C4-2B (cell line): Measurements from ENCODE around the gene FHDC1.

ENCODE experiments used
- H3K27ac ChIP-seq: fragments of 450-650 bp; 2 replicates; pipeline ENCODE4 v1.5.1; 2017
- ZFX ChIP-seq: fragments of 450-650 bp; IDR thresholded peaks from 2 replicates; pipeline ENCODE4 v1.6.1; 2017
- TF ChIP-seq, protein P1 (sequence below): fragments of 450-650 bp; conservative IDR thresholded peaks from 2 replicates; pipeline ENCODE4 v1.5.1; 2017; ENCODE audit warnings: mild to moderate bottlenecking

Gene FHDC1

DNA sequence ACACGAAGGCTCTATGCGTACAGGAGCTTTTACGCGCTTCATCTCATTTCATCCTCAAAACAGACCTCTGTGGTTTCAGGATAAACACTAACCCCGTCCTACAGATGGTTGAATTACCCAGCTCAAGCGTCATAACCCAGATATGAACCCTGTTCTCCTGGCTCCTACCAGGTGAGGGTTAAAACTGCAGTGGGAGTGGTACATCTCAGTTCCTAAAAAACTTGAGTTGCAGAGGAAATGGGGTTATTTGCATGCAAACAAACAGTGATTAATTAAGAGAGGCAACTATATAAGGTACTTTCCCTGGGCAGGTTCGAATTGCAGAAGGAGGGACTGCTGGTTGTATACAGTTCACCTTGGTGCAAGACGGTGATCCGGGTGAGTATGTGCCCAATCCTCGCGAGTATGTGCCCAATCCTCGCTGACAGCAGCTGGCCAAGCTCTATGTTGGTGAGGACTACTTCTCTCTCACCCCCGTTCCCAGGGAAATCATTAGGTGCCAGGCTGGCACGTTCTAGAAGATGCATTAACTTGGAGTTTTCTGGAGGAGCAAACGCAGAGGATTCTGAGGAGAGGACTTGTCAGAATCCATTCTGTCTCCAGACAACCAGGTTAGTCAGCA, 72.6 kb downstream of the FHDC1 start:
- no peak overlapping the region; the same call in 1 of the 2 replicates for H3K27ac ChIP-seq
- TF ChIP-seq, protein P1, sequence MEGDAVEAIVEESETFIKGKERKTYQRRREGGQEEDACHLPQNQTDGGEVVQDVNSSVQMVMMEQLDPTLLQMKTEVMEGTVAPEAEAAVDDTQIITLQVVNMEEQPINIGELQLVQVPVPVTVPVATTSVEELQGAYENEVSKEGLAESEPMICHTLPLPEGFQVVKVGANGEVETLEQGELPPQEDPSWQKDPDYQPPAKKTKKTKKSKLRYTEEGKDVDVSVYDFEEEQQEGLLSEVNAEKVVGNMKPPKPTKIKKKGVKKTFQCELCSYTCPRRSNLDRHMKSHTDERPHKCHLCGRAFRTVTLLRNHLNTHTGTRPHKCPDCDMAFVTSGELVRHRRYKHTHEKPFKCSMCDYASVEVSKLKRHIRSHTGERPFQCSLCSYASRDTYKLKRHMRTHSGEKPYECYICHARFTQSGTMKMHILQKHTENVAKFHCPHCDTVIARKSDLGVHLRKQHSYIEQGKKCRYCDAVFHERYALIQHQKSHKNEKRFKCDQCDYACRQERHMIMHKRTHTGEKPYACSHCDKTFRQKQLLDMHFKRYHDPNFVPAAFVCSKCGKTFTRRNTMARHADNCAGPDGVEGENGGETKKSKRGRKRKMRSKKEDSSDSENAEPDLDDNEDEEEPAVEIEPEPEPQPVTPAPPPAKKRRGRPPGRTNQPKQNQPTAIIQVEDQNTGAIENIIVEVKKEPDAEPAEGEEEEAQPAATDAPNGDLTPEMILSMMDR, result no peak
- TF ChIP-seq ZFX, result no peak

DNA sequence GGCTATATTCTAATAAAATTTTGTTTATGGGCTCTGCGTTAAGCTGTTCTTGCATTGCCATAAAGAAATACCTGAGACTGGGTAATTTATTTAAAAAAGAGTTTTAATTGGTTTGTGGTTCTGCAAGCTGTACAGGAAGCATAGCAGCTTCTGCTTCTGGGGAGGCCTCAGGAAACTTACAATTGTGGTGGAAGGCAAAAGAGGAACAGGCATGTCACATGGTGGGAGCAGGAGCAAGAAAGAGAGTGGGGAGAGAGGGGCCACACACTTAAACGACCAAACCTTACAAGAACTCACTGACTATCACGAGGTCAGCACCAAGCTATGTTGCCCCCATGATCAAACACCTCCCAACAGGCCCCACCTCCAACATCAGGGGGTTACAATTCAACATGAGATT, 74.0 kb downstream of the FHDC1 start:
- no peak for TF ChIP-seq ZFX
- TF ChIP-seq, protein P1, result no peak
- H3K27ac ChIP-seq, result no peak overlapping the region

DNA sequence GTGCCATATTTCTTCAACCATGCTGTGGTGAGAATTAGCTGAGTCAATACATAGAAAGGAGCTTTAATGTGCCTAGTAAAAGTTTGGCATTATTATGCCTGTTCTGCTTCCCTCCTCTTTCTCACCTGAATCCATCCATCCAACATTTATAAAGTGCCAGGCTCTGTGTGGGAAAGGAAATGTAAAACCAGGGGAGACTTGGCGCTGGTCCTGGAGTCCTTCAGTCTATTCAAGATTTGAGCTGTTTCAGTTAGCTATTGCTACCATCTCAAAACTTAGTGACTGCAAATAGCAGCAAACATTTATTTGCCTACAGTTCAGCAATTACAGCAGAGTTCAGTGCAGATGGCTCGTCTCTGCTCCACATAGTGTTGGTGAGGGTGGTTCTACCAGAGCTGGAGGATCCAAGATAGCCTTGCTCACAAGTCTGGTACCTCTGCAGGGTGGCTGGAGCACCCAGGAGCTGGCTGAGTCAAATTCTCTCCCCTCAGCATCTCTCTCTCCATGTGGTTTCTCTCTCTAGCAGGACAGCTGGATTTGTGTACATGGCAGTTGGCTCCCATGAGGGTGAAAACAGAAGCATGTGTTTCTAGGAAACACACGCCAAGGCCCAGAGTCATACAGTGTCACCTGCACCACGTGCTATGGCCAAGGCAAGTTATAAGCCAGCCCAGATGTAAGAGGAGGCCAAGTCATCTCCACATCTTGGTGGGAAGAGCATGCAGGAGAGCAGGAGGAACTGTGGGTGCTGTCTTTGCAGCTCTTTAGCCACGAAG, 77.3 kb downstream of the FHDC1 start:
- TF ChIP-seq, protein P1, result no peak
- no peak for TF ChIP-seq ZFX
- 0 out of 2 replicates have a peak overlapping the region, but pooled peaks have one; percentile 15 for H3K27ac ChIP-seq

DNA sequence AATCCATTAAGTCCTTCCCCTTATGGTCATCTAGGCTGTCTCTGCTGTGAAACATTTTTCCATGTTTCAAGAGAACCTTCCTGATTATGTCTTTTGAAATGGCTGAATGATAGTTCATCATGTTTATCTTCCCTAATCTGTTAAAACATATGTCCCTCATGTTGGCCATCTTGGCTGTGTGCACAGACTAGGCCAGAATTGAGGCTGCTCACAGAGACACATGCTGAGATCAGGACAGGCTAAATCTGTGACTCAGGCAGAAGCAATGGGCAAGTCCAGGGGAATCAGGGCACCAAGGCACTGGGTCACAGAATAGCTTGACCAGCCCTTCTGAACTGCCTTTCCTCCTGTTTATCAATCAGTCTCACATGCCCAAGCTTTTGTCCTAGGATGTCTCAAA, 78.3 kb downstream of the FHDC1 start:
- TF ChIP-seq, protein P1, result no peak
- no peak for TF ChIP-seq ZFX
- H3K27ac ChIP-seq, result no peak overlapping the region

DNA sequence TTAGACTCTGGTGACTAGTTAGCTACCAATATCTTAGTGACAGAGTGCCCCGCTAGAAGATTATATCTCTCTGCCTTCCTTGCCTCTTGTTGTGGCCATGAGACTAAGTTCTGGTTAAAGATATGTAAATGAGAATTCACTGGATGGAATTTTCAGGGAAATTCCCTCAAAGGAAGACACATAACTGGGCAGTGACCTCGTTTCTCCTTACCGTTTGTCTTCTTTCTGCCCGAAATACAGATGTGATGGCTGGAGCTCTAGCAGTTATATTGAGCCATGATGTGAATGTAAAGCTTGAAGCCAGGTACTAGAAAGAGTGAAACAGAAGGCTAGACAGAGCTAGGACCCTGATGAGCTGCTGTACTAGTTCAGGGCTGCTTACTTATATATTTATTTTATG, 80.5 kb downstream of the FHDC1 start:
- H3K27ac ChIP-seq, result no peak overlapping the region
- TF ChIP-seq, protein P1, result no peak
- no peak for TF ChIP-seq ZFX

DNA sequence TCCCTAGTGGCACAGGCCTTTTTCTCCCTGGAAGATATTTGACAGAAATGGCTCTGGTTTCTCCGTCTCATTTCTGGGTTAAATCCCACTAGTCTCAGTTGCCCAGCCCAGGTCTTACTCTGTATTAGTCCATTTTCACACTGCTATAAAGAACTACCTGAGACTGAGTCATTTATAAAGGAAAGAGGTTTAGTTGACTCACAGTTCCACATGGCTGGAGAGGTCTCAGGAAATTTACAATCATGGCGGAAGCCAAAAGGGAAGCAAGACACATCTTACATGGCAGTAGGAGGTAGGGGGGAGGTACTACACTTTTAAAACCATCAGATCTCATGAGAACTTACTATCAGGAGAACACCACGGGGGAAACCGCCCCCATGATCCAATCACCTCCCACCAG, 81.9 kb downstream of the FHDC1 start:
- no peak for TF ChIP-seq ZFX
- TF ChIP-seq, protein P1, result no peak
- no peak overlapping the region for H3K27ac ChIP-seq

DNA sequence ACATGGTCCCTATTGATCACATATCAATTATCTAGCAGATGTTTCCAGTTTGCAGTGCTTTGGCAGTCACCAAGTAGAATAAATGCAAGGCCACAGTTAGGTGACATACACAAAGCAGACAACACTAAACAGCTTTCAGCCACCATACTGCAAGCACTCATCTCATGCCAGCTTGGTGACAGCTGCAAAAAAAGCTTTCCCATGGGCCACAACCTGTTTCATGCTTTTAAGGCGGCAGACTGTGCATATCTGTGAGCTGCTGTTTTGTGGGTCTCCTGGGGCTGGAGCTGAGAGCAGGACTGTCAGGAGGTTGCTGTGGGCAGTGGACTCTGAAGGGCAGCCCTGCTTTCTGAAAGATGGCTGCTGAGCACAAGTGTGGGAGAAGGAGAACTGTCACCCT, 82.6 kb downstream of the FHDC1 start:
- no peak for TF ChIP-seq ZFX
- TF ChIP-seq, protein P1, result no peak
- H3K27ac ChIP-seq, result no peak overlapping the region
